Suprapubic skin (tissue), 3 donors: Measurements from ENCODE around the gene RPL31.

Experiments
- EP300 ChIP-seq: sonication (generic); formaldehyde crosslinking; IDR thresholded peaks from one replicate; pipeline ENCODE4 v1.6.1; 2017; ENCODE audit warnings: antibody characterized with exemption
- POLR2A ChIP-seq, 2 donors: fragments of 450-650 bp; IDR thresholded peaks; one replicate each; pipeline ENCODE4 v1.6.1; 2017; ENCODE audit warnings: antibody characterized with exemption in 2 of 2, mild to moderate bottlenecking in 2 of 2, moderate library complexity in 2 of 2
- TF ChIP-seq, protein P1 (sequence below), 2 donors: fragments of 200-600 bp in 1 of 2; fragments of 450-650 bp in 1 of 2; sonication (generic) in 1 of 2; IDR thresholded peaks; one replicate each; pipeline ENCODE4 v1.5.1; 2016 to 2019; ENCODE audit warnings: antibody characterized with exemption in 2 of 2, mild to moderate bottlenecking in 1 of 2, moderate library complexity in 1 of 2

DNA sequence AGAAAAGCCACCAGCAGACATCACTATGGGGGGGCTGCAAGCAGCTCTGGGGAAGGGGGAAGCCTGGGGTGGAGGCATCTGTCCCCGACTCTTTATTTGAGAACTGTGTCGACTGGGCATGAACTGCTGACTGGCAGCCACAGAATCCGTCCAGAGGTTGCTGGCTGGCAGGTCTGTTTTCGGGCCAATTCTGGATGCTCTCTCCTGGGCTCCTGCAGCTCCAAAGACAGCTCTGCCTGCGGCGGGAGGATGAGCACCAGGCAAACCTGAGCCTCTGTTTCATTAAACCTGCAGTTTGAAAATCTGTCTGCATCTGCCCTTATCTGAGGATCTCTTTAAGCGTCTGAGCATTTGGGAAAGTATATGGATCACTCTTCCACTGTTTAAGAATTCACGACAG, 34.4 kb upstream of the RPL31 start:
- TF ChIP-seq POLR2A (IDR thresholded peaks at IDR 0.05) (no peak), EP300 (no peak)
- TF ChIP-seq, protein P1, sequence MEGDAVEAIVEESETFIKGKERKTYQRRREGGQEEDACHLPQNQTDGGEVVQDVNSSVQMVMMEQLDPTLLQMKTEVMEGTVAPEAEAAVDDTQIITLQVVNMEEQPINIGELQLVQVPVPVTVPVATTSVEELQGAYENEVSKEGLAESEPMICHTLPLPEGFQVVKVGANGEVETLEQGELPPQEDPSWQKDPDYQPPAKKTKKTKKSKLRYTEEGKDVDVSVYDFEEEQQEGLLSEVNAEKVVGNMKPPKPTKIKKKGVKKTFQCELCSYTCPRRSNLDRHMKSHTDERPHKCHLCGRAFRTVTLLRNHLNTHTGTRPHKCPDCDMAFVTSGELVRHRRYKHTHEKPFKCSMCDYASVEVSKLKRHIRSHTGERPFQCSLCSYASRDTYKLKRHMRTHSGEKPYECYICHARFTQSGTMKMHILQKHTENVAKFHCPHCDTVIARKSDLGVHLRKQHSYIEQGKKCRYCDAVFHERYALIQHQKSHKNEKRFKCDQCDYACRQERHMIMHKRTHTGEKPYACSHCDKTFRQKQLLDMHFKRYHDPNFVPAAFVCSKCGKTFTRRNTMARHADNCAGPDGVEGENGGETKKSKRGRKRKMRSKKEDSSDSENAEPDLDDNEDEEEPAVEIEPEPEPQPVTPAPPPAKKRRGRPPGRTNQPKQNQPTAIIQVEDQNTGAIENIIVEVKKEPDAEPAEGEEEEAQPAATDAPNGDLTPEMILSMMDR (IDR thresholded peaks at IDR 0.05) = no peak
